ENCODE results near the gene RANBP6.
A peak's percentile ranks its signal among the peaks of the same experiment; 100 is the strongest.

The RANBP6 gene

GRCh38 chr9:6007770-6008168 lies 7.7 kb downstream of the RANBP6 start:
- DNase-seq (ENCODE audit: low read depth in 2 of 3, low spot score in 1 of 3), result peak; percentile 36 to 73 (median 45)

GRCh38 chr9:6007058-6007769 lies 8.2 kb downstream of the RANBP6 start:
- DNase-seq (ENCODE audit: low read depth in 2 of 3, low spot score in 1 of 3), result peak; percentile 92 to 95 (median 92)

- no peak for DNase-seq (ENCODE audit: low read depth in 2 of 3, low spot score in 1 of 3)
Measured at GRCh38 chr9:6006749-6007057, 8.7 kb downstream of the RANBP6 start.

- DNase-seq (ENCODE audit: low read depth in 2 of 3, low spot score in 1 of 3), result no peak
Measured at GRCh38 chr9:6000955-6001354, 14.5 kb downstream of the RANBP6 start.

- DNase-seq (ENCODE audit: low read depth in 2 of 3, low spot score in 1 of 3), result no peak
Measured at GRCh38 chr9:5999443-6000101, 15.9 kb downstream of the RANBP6 start.

GRCh38 chr9:5994493-5994892 lies 20.9 kb downstream of the RANBP6 start:
- no peak for DNase-seq (ENCODE audit: low read depth in 2 of 3, low spot score in 1 of 3)

- DNase-seq (ENCODE audit: low read depth in 2 of 3, low spot score in 1 of 3), result no peak
Measured at GRCh38 chr9:5988265-5988664, 27.2 kb downstream of the RANBP6 start.

- no peak for DNase-seq (ENCODE audit: low read depth in 2 of 3, low spot score in 1 of 3)
Measured at GRCh38 chr9:5983042-5983441, 32.4 kb downstream of the RANBP6 start.

GRCh38 chr9:5982317-5982716 lies 33.1 kb downstream of the RANBP6 start:
- DNase-seq (ENCODE audit: low read depth in 2 of 3, low spot score in 1 of 3), result no peak

GRCh38 chr9:5978523-5978922 lies 36.9 kb downstream of the RANBP6 start:
- DNase-seq (ENCODE audit: low read depth in 2 of 3, low spot score in 1 of 3), result no peak

GRCh38 chr9:5976674-5977397 lies 38.6 kb downstream of the RANBP6 start:
- no peak for DNase-seq (ENCODE audit: low read depth in 2 of 3, low spot score in 1 of 3)

- DNase-seq (ENCODE audit: low read depth in 2 of 3, low spot score in 1 of 3), result no peak
Measured at GRCh38 chr9:5971740-5972139, 43.7 kb downstream of the RANBP6 start.
